ENCODE data around the gene BLTP3B. TPM values are rescaled to one million over a fixed set of nuclear protein-coding genes. Genes with fewer than 3 reads are reported as not detected.

Gene BLTP3B
- total RNA-seq, 2 donors from 2014 or later = 20.2 to 23.8 TPM

DNA sequence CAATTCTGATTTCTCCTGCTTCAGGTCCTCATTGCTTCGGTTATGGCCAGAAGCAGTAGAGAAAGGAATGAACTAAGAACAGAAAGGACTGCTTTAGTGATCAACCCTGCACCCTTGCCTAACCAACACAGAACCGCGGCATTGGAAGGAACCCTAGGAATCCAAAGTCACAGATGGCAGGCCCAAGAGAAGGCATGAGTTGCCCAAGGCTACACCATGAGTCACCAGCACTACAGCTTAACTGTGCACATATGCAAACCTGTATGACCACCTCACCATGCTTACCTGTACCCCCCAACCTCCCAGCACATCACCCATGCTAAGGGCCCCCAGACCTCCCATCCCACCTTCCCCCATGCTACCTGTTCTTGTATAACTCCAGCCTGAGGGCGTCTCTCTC lies 25.9 kb upstream of the BLTP3B start:
- Histone ChIP-seq H3K27ac (no peak overlapping the region), H3K4me3 (no peak overlapping the region), H3K4me1 (no peaks in the 10 kb centered on the region), H3K36me3 (no peaks in the 10 kb centered on the region), H3K27me3 (no peaks in the 10 kb centered on the region), H3K9me3 (no peaks in the 10 kb centered on the region), H3K9ac (ENCODE audit: low read depth in 2 of 2, low read length in 2 of 2) (no peak overlapping the region)
- intact Hi-C loops (cut with DNase I) = no loop called here
- TF ChIP-seq CTCF (IDR thresholded peaks at IDR 0.05) = no peak
- no peak for DNase-seq

- Histone ChIP-seq H3K27me3 (no peaks in the 10 kb centered on the region), H3K9me3 (no peaks in the 10 kb centered on the region), H3K9ac (ENCODE audit: low read depth in 2 of 2, low read length in 2 of 2) (no peak overlapping the region), H3K27ac (no peak overlapping the region), H3K4me3 (no peak overlapping the region), H3K4me1 (no peaks in the 10 kb centered on the region), H3K36me3 (no peaks in the 10 kb centered on the region)
- no peak for DNase-seq
- no peak for TF ChIP-seq CTCF (IDR thresholded peaks at IDR 0.05)
- intact Hi-C loops (cut with DNase I) = no loop called here
These were observed 23.6 kb upstream of the BLTP3B start for GRCh38 chr12:100166232-100166631.

DNA sequence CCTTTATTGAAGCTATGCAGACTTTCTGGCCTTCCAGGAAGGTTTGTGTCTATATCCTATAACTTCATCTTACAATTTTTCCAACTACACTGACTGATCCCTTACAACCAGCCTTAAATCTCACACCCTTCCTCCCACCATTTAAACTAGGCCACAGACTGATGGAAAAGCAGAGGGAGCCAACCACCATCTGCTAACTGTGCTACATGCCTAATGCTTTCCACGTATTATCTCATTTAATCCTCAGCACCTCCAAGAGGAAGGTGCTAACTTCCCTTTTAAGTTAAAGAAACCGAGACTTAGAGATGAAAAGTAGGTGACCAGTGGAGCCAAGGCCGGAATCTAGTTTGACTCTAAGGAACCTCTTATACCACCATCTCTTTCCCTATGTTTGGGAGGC lies 22.7 kb upstream of the BLTP3B start:
- TF ChIP-seq CTCF (IDR thresholded peaks at IDR 0.05) = no peak
- no peak for DNase-seq
- H3K9me3 ChIP-seq = no peaks in the 10 kb centered on the region
- no peak overlapping the region for H3K9ac ChIP-seq (ENCODE audit: low read depth in 2 of 2, low read length in 2 of 2)
- intact Hi-C loops (cut with DNase I) = no loop called here
- no peaks in the 10 kb centered on the region for H3K36me3 ChIP-seq
- H3K4me1 ChIP-seq = no peaks in the 10 kb centered on the region
- no peak overlapping the region for H3K27ac ChIP-seq
- H3K4me3 ChIP-seq = no peak overlapping the region
- no peaks in the 10 kb centered on the region for H3K27me3 ChIP-seq

DNA sequence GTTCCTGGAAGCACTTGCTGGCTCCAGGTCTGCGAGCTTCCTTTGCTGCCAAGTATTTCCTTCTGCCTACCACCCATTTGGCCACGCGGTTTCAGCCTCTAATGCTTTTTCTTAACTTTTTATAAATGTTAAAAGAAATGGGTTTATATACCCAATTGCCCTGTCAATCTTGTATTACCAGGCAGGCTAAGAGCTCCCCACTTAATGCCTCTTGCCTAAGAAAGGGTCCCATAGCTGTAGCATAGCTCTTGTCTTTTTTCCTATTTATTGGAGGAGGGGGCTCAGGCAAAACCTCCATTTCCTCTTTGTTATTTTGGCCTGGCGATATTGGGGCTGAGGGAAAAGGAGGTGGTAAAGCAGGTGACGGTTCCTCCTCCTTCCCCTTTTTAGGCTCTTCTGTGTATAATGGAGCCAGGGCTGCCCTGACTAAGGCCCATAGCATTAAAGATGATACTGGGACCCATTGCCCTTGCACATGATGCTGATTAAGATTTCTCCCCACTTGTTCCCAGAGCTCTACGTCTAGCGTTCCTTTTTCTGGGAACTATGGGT lies 21.6 kb upstream of the BLTP3B start:
- Histone ChIP-seq H3K27me3 (no peaks in the 10 kb centered on the region), H3K36me3 (no peaks in the 10 kb centered on the region), H3K4me3 (no peak overlapping the region), H3K9me3 (no peaks in the 10 kb centered on the region), H3K4me1 (no peaks in the 10 kb centered on the region), H3K9ac (ENCODE audit: low read depth in 2 of 2, low read length in 2 of 2) (peak overlapping the region in 1 of 2 donors; percentile 63), H3K27ac (peak overlapping the region; percentile 74)
- no peak for TF ChIP-seq CTCF (IDR thresholded peaks at IDR 0.05)
- intact Hi-C loops (cut with DNase I) = loop anchor here (5.0 kb wide), 1 partner anchor 33 kb away; no protein-coding TSS in a partner anchor
- no peak for DNase-seq

DNA sequence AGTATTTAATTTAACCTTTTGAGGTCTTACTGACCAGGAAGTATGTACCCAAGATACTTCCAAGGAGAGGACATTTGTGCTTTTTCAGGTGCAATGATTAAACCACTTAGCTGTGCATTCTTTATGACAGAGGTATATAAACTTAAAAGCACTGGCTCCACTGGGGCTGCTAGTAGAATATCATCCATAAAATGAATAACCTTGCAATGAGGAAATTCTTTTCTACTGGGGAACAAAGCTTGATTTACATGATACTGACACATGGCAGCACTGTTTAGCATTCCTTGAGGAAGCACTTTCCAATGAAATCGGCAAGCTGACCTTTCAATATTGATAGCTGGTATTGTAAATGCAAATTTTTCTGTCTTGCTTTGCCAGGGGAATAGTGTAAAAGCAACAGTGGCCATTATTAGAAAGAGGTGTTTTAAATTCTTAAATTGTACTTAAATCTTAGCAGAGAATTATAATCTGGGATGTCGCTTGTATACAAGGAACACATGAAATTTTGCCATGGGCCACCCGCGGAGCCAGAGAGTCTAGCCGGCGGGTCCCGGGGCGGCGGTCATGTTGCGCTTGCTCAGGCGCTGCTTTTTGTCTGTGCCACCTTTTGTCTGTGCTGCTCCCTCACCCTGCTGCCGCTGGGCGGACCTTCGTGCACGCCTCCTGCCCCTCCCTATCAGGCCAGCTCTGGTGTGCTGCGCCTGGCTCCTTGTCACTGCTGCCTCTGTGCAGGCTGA lies 20.9 kb upstream of the BLTP3B start:
- Histone ChIP-seq H3K4me1 (no peaks in the 10 kb centered on the region), H3K4me3 (peak overlapping the region; percentile 29)

More for the DNA sequence above, 20.9 kb upstream of the BLTP3B start:
- Histone ChIP-seq H3K36me3 (no peaks in the 10 kb centered on the region), H3K27me3 (no peaks in the 10 kb centered on the region), H3K9me3 (no peaks in the 10 kb centered on the region), H3K9ac (ENCODE audit: low read depth in 2 of 2, low read length in 2 of 2) (peak overlapping the region in 1 of 2 donors; percentile 63), H3K27ac (peak overlapping the region; percentile 74)
- no peak for TF ChIP-seq CTCF (IDR thresholded peaks at IDR 0.05)
- intact Hi-C loops (cut with DNase I) = loop anchor here (5.0 kb wide), 1 partner anchor 34 kb away; no protein-coding TSS in a partner anchor
- peak; percentile 89 for DNase-seq

All from colonic mucosa (tissue), 4 donors.